ENCODE data around the gene ACOT11. TPM values are rescaled to one million over a fixed set of nuclear protein-coding genes. Genes with fewer than 3 reads are reported as not detected.

ACOT11 gene
- total and polyA plus RNA-seq, 3 experiments from 2014 or later, result 0.09 to 0.58 (median 0.37) TPM

- ChIA-PET CTCF (no interaction called here), POLR2A (no interaction called here)
Observed at GRCh38 chr1:54588377-54588776, 40.3 kb downstream of the ACOT11 start.

GRCh38 chr1:54591127-54591756 lies 43.2 kb downstream of the ACOT11 start:
- Histone ChIP-seq H3K36me3 (ENCODE audit: insufficient read depth, low read length) (no peaks in the 10 kb centered on the region), H3K27ac (ENCODE audit: low read depth, low read length) (no peak overlapping the region), H3K27me3 (ENCODE audit: insufficient read depth, low read length, poor library complexity, severe bottlenecking) (no peaks in the 10 kb centered on the region), H3K4me1 (ENCODE audit: insufficient read depth, low read length) (no peaks in the 10 kb centered on the region), H3K9me3 (ENCODE audit: low read length) (no peaks in the 10 kb centered on the region), H3K4me3 (ENCODE audit: low read length) (no peak overlapping the region)
- H3K4me1 Mint-ChIP-seq, result peaks cover 6 to 7% (median 7%) of the 10 kb centered on the region in 3 donors
- no peak overlapping the region for H3K27ac Mint-ChIP-seq
- no peak overlapping the region for H3K4me3 Mint-ChIP-seq
- peaks cover 0 to 1% of the 10 kb centered on the region in 2 donors for H3K27me3 Mint-ChIP-seq
- ChIA-PET CTCF (no interaction called here), POLR2A (no interaction called here)
- H3K9me3 Mint-ChIP-seq, result no peaks in the 10 kb centered on the region
- no peak for DNase-seq
- no peaks in the 10 kb centered on the region for H3K36me3 Mint-ChIP-seq

More at GRCh38 chr1:54588377-54588776, 40.3 kb downstream of the ACOT11 start:
- H3K27ac ChIP-seq (ENCODE audit: low read depth, low read length), result no peak overlapping the region
- Mint-ChIP-seq H3K4me3 (no peak overlapping the region), H3K9me3 (no peaks in the 10 kb centered on the region), H3K4me1 (peaks cover 6 to 7% (median 7%) of the 10 kb centered on the region in 3 donors), H3K36me3 (no peaks in the 10 kb centered on the region), H3K27me3 (peaks cover 0 to 3% of the 10 kb centered on the region in 2 donors), H3K27ac (peak overlapping the region in 2 of 8 donors; percentile 49 to 58)
- DNase-seq, result peak in 1 of 5 donors; percentile 7
- no peaks in the 10 kb centered on the region for H3K36me3 ChIP-seq (ENCODE audit: insufficient read depth, low read length)
- no peaks in the 10 kb centered on the region for H3K9me3 ChIP-seq (ENCODE audit: low read length)
- no peak overlapping the region for H3K4me3 ChIP-seq (ENCODE audit: low read length)
- no peaks in the 10 kb centered on the region for H3K4me1 ChIP-seq (ENCODE audit: insufficient read depth, low read length)
- no peaks in the 10 kb centered on the region for H3K27me3 ChIP-seq (ENCODE audit: insufficient read depth, low read length, poor library complexity, severe bottlenecking)

GRCh38 chr1:54593571-54594160 lies 45.6 kb downstream of the ACOT11 start:
- Histone ChIP-seq H3K9me3 (ENCODE audit: low read length) (no peaks in the 10 kb centered on the region), H3K27me3 (ENCODE audit: insufficient read depth, low read length, poor library complexity, severe bottlenecking) (no peaks in the 10 kb centered on the region), H3K27ac (ENCODE audit: low read depth, low read length) (no peak overlapping the region), H3K4me1 (ENCODE audit: insufficient read depth, low read length) (no peaks in the 10 kb centered on the region), H3K4me3 (ENCODE audit: low read length) (no peak overlapping the region), H3K36me3 (ENCODE audit: insufficient read depth, low read length) (no peaks in the 10 kb centered on the region)
- CTCF ChIA-PET, result no interaction called here
- Mint-ChIP-seq H3K27ac (no peak overlapping the region), H3K36me3 (no peaks in the 10 kb centered on the region), H3K27me3 (no peaks in the 10 kb centered on the region), H3K4me3 (no peak overlapping the region), H3K4me1 (peaks cover under 1 to 1% (median 1%) of the 10 kb centered on the region in 3 donors), H3K9me3 (no peaks in the 10 kb centered on the region)
- no peak for DNase-seq
- POLR2A ChIA-PET, result no interaction called here

- no peak overlapping the region for H3K27ac Mint-ChIP-seq
- no peaks in the 10 kb centered on the region for H3K9me3 Mint-ChIP-seq
- no peaks in the 10 kb centered on the region for H3K27me3 ChIP-seq (ENCODE audit: insufficient read depth, low read length, poor library complexity, severe bottlenecking)
- H3K4me1 Mint-ChIP-seq, result no peaks in the 10 kb centered on the region
- no peak for DNase-seq
- H3K27me3 Mint-ChIP-seq, result no peaks in the 10 kb centered on the region
- H3K27ac ChIP-seq (ENCODE audit: low read depth, low read length), result no peak overlapping the region
- ChIA-PET CTCF (no interaction called here), POLR2A (no interaction called here)
- H3K4me3 Mint-ChIP-seq, result no peak overlapping the region
- H3K36me3 ChIP-seq (ENCODE audit: insufficient read depth, low read length), result no peaks in the 10 kb centered on the region
- H3K9me3 ChIP-seq (ENCODE audit: low read length), result no peaks in the 10 kb centered on the region
- H3K4me1 ChIP-seq (ENCODE audit: insufficient read depth, low read length), result no peaks in the 10 kb centered on the region
- H3K4me3 ChIP-seq (ENCODE audit: low read length), result no peak overlapping the region
- no peaks in the 10 kb centered on the region for H3K36me3 Mint-ChIP-seq
Observed at GRCh38 chr1:54594463-54594862, 46.4 kb downstream of the ACOT11 start.

GRCh38 chr1:54595956-54596498 lies 48.0 kb downstream of the ACOT11 start:
- Mint-ChIP-seq H3K4me1 (no peaks in the 10 kb centered on the region), H3K36me3 (no peaks in the 10 kb centered on the region), H3K27ac (no peak overlapping the region), H3K4me3 (no peak overlapping the region), H3K27me3 (no peaks in the 10 kb centered on the region), H3K9me3 (no peaks in the 10 kb centered on the region)
- POLR2A ChIA-PET, result no interaction called here
- no peaks in the 10 kb centered on the region for H3K4me1 ChIP-seq (ENCODE audit: insufficient read depth, low read length)
- H3K27ac ChIP-seq (ENCODE audit: low read depth, low read length), result no peak overlapping the region
- H3K4me3 ChIP-seq (ENCODE audit: low read length), result no peak overlapping the region
- H3K9me3 ChIP-seq (ENCODE audit: low read length), result no peaks in the 10 kb centered on the region
- no peaks in the 10 kb centered on the region for H3K27me3 ChIP-seq (ENCODE audit: insufficient read depth, low read length, poor library complexity, severe bottlenecking)
- CTCF ChIA-PET, result no interaction called here
- no peaks in the 10 kb centered on the region for H3K36me3 ChIP-seq (ENCODE audit: insufficient read depth, low read length)
- DNase-seq, result no peak

GRCh38 chr1:54596756-54597155 lies 48.7 kb downstream of the ACOT11 start:
- H3K27ac ChIP-seq (ENCODE audit: low read depth, low read length), result no peak overlapping the region
- H3K9me3 ChIP-seq (ENCODE audit: low read length), result no peaks in the 10 kb centered on the region
- ChIA-PET POLR2A (no interaction called here), CTCF (no interaction called here)
- Mint-ChIP-seq H3K27me3 (no peaks in the 10 kb centered on the region), H3K9me3 (no peaks in the 10 kb centered on the region), H3K4me3 (no peak overlapping the region), H3K36me3 (no peaks in the 10 kb centered on the region), H3K27ac (no peak overlapping the region), H3K4me1 (no peaks in the 10 kb centered on the region)
- H3K4me3 ChIP-seq (ENCODE audit: low read length), result no peak overlapping the region
- H3K36me3 ChIP-seq (ENCODE audit: insufficient read depth, low read length), result no peaks in the 10 kb centered on the region
- no peak for DNase-seq
- H3K27me3 ChIP-seq (ENCODE audit: insufficient read depth, low read length, poor library complexity, severe bottlenecking), result no peaks in the 10 kb centered on the region
- no peaks in the 10 kb centered on the region for H3K4me1 ChIP-seq (ENCODE audit: insufficient read depth, low read length)

GRCh38 chr1:54597455-54598030 lies 49.5 kb downstream of the ACOT11 start:
- Mint-ChIP-seq H3K36me3 (no peaks in the 10 kb centered on the region), H3K27me3 (no peaks in the 10 kb centered on the region), H3K4me3 (no peak overlapping the region), H3K27ac (no peak overlapping the region), H3K4me1 (no peaks in the 10 kb centered on the region), H3K9me3 (no peaks in the 10 kb centered on the region)
- H3K4me1 ChIP-seq (ENCODE audit: insufficient read depth, low read length), result no peaks in the 10 kb centered on the region
- no peak overlapping the region for H3K4me3 ChIP-seq (ENCODE audit: low read length)
- POLR2A ChIA-PET, result no interaction called here
- H3K9me3 ChIP-seq (ENCODE audit: low read length), result no peaks in the 10 kb centered on the region
- DNase-seq, result no peak
- no peak overlapping the region for H3K27ac ChIP-seq (ENCODE audit: low read depth, low read length)
- no peaks in the 10 kb centered on the region for H3K27me3 ChIP-seq (ENCODE audit: insufficient read depth, low read length, poor library complexity, severe bottlenecking)
- H3K36me3 ChIP-seq (ENCODE audit: insufficient read depth, low read length), result no peaks in the 10 kb centered on the region
- CTCF ChIA-PET, result no interaction called here

GRCh38 chr1:54599211-54599823 lies 51.3 kb downstream of the ACOT11 start:
- H3K27me3 ChIP-seq (ENCODE audit: insufficient read depth, low read length, poor library complexity, severe bottlenecking), result no peaks in the 10 kb centered on the region
- Mint-ChIP-seq H3K27ac (no peak overlapping the region), H3K36me3 (no peaks in the 10 kb centered on the region), H3K4me1 (peaks cover 2 to 3% (median 2%) of the 10 kb centered on the region in 3 donors), H3K27me3 (no peaks in the 10 kb centered on the region), H3K9me3 (no peaks in the 10 kb centered on the region), H3K4me3 (no peak overlapping the region)
- no peaks in the 10 kb centered on the region for H3K9me3 ChIP-seq (ENCODE audit: low read length)
- H3K4me1 ChIP-seq (ENCODE audit: insufficient read depth, low read length), result peaks cover under 1% of the 10 kb centered on the region
- ChIA-PET CTCF (no interaction called here), POLR2A (no interaction called here)
- H3K36me3 ChIP-seq (ENCODE audit: insufficient read depth, low read length), result no peaks in the 10 kb centered on the region
- no peak overlapping the region for H3K4me3 ChIP-seq (ENCODE audit: low read length)
- DNase-seq, result no peak
- H3K27ac ChIP-seq (ENCODE audit: low read depth, low read length), result no peak overlapping the region
